Duodenal mucosa (tissue), 2 donors: ENCODE data around the gene MRPS27.

ENCODE experiments used
- H3K27ac ChIP-seq: one replicate; pipeline ENCODE4 v1.7.0; 2013; ENCODE audit warnings: low read depth, low read length
- H3K27me3 ChIP-seq, 2 donors: one replicate each; pipeline ENCODE4 v1.7.0; 2013; ENCODE audit warnings: low read length in 2 of 2, control low read depth in 1 of 2; ENCODE audit not compliant: insufficient read depth in 2 of 2, control insufficient read depth in 1 of 2
- H3K36me3 ChIP-seq, 2 donors: one replicate each; pipeline ENCODE4 v1.7.0; 2013; ENCODE audit warnings: low read length in 2 of 2, control low read depth in 1 of 2; ENCODE audit not compliant: insufficient read depth in 2 of 2, control insufficient read depth in 1 of 2
- H3K4me1 ChIP-seq, 2 donors: one replicate each; pipeline ENCODE4 v1.7.0; 2013; ENCODE audit warnings: low read length in 2 of 2, control low read depth in 1 of 2; ENCODE audit not compliant: insufficient read depth in 2 of 2, control insufficient read depth in 1 of 2
- H3K4me3 ChIP-seq, 2 donors: one replicate each; pipeline ENCODE4 v1.7.0; 2013; ENCODE audit warnings: low read length in 2 of 2, low read depth in 1 of 2
- H3K9ac ChIP-seq, 2 donors: one replicate each; pipeline ENCODE4 v1.7.0; 2013; ENCODE audit warnings: low read length in 2 of 2, low read depth in 1 of 2
- H3K9me3 ChIP-seq, 2 donors: one replicate each; pipeline ENCODE4 v1.7.0; 2013; ENCODE audit warnings: low read length in 2 of 2, control low read depth in 1 of 2; ENCODE audit not compliant: control insufficient read depth in 1 of 2

Gene MRPS27

DNA sequence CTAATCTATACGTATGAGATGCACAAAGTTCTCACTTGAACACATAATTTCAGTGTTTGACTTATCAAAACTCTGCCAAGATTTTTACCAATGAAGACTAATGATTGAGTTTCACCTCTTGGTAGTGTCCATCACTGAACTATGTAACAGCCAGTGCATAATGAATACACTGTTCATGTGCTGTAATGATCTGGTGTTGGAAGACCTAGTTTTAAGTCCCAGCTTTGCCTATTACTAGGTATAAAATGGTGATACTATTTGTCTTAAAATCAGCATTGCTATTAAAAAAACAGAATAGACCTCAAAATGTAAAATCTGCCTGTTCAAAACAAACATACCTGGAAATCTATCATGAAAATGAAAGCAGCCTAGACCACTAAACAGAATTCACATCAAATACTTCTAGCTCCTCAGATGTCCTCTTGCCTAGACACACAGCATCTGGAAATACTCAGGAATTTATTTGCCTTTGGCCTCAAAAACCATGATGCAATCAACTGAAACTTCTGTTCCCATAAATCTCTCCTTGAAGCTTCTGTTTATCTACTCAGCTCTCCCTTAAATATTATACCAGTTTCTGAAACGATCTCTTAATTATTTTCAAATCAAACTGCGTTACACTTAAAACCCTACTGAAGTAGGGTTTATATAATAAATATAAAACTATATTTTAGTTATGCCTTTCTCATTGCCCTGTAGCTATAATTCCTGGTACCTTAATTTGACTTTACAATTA, 38.1 kb downstream of the MRPS27 start:
- H3K9me3 ChIP-seq, result no peaks in the 10 kb centered on the region
- no peak overlapping the region for H3K4me3 ChIP-seq
- peaks cover 4 to 9% of the 10 kb centered on the region in 2 donors for H3K36me3 ChIP-seq
- H3K9ac ChIP-seq, result no peak overlapping the region
- no peaks in the 10 kb centered on the region for H3K4me1 ChIP-seq
- no peak overlapping the region for H3K27ac ChIP-seq
- no peaks in the 10 kb centered on the region for H3K27me3 ChIP-seq

- Histone ChIP-seq H3K27ac (no peak overlapping the region), H3K4me1 (no peaks in the 10 kb centered on the region), H3K4me3 (no peak overlapping the region), H3K9me3 (no peaks in the 10 kb centered on the region), H3K9ac (no peak overlapping the region), H3K27me3 (no peaks in the 10 kb centered on the region), H3K36me3 (peaks cover 4 to 9% of the 10 kb centered on the region in 2 donors)
These were observed 38.6 kb downstream of the MRPS27 start for GRCh38 chr5:72281430-72281763.

GRCh38 chr5:72280581-72281069, 39.4 kb downstream of the MRPS27 start:
- Histone ChIP-seq H3K4me1 (no peaks in the 10 kb centered on the region), H3K9ac (no peak overlapping the region), H3K4me3 (no peak overlapping the region), H3K27ac (no peak overlapping the region), H3K9me3 (no peaks in the 10 kb centered on the region), H3K36me3 (peaks cover 4 to 9% of the 10 kb centered on the region in 2 donors), H3K27me3 (no peaks in the 10 kb centered on the region)

DNA sequence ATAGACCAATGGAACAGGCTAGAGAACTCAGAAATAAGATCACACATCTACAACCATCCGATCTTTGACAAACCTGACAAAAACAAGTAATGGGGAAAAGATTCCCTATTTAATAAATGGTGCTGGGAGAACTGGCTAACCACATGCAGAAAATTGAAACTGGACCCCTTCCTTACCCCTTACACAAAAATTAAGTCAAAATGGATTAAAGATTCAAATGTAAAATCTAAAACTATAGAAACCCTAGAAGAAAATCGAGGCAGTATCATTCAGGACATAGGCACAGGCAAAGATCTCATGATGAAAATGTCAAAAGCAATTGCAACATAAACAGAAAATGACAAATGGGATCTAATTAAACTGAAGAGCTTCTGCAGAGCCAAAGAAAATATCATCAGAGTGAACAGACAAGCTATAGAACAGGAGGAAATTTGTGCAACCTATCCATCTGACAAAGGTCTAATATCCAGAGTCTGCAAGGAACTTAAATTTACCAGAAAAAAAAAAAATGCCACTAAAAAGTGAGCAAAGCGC, 43.8 kb downstream of the MRPS27 start:
- H3K36me3 ChIP-seq, result peaks cover 6 to 12% of the 10 kb centered on the region in 2 donors
- no peak overlapping the region for H3K9ac ChIP-seq
- no peaks in the 10 kb centered on the region for H3K27me3 ChIP-seq
- no peak overlapping the region for H3K27ac ChIP-seq
- no peak overlapping the region for H3K4me3 ChIP-seq
- H3K4me1 ChIP-seq, result no peaks in the 10 kb centered on the region
- no peaks in the 10 kb centered on the region for H3K9me3 ChIP-seq

- Histone ChIP-seq H3K9ac (no peak overlapping the region), H3K4me1 (no peaks in the 10 kb centered on the region), H3K27ac (no peak overlapping the region), H3K27me3 (no peaks in the 10 kb centered on the region), H3K9me3 (no peaks in the 10 kb centered on the region), H3K36me3 (peaks cover 0 to 11% of the 10 kb centered on the region in 2 donors), H3K4me3 (no peak overlapping the region)
These were observed 46.5 kb downstream of the MRPS27 start for GRCh38 chr5:72273547-72273946.

DNA sequence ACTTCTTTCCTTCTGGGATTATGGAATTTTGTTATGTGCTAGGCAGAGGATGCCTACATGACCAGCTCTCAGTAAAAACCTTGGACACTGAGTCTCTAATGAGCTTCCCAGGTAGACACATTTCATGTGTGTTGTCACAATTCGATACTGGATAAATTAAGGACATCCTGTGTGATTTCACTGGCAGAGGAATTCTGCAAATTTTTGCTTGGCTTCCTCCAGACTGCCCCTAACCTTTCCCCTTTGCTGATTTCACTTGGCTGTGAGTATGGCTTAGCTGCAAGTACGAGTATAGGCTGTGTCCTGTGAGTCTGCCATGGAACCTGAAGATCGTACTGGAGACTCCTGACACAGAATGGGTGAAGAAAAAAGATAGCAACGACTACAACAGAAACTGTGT, 47.6 kb downstream of the MRPS27 start:
- peaks cover 0 to 8% of the 10 kb centered on the region in 2 donors for H3K36me3 ChIP-seq
- no peak overlapping the region for H3K4me3 ChIP-seq
- no peaks in the 10 kb centered on the region for H3K9me3 ChIP-seq
- no peak overlapping the region for H3K9ac ChIP-seq
- H3K4me1 ChIP-seq, result no peaks in the 10 kb centered on the region
- no peak overlapping the region for H3K27ac ChIP-seq
- no peaks in the 10 kb centered on the region for H3K27me3 ChIP-seq

- Histone ChIP-seq H3K36me3 (peaks cover 0 to 8% of the 10 kb centered on the region in 2 donors), H3K9ac (no peak overlapping the region), H3K27me3 (no peaks in the 10 kb centered on the region), H3K4me3 (no peak overlapping the region), H3K4me1 (no peaks in the 10 kb centered on the region), H3K27ac (no peak overlapping the region), H3K9me3 (no peaks in the 10 kb centered on the region)
These were observed 48.3 kb downstream of the MRPS27 start for GRCh38 chr5:72271702-72272101.

- Histone ChIP-seq H3K27ac (no peak overlapping the region), H3K9me3 (no peaks in the 10 kb centered on the region), H3K9ac (no peak overlapping the region), H3K27me3 (no peaks in the 10 kb centered on the region), H3K36me3 (peaks cover 0 to 8% of the 10 kb centered on the region in 2 donors), H3K4me3 (no peak overlapping the region), H3K4me1 (no peaks in the 10 kb centered on the region)
These were observed 50.0 kb downstream of the MRPS27 start for GRCh38 chr5:72270037-72270436.

- Histone ChIP-seq H3K27me3 (no peaks in the 10 kb centered on the region), H3K9ac (no peak overlapping the region), H3K4me3 (no peak overlapping the region), H3K27ac (no peak overlapping the region), H3K4me1 (no peaks in the 10 kb centered on the region), H3K36me3 (peaks cover 0 to 8% of the 10 kb centered on the region in 2 donors), H3K9me3 (no peaks in the 10 kb centered on the region)
These were observed 50.6 kb downstream of the MRPS27 start for GRCh38 chr5:72269411-72269780.

- no peak overlapping the region for H3K27ac ChIP-seq
- no peaks in the 10 kb centered on the region for H3K27me3 ChIP-seq
- no peaks in the 10 kb centered on the region for H3K9me3 ChIP-seq
- no peaks in the 10 kb centered on the region for H3K4me1 ChIP-seq
- peaks cover 0 to 8% of the 10 kb centered on the region in 2 donors for H3K36me3 ChIP-seq
- H3K4me3 ChIP-seq, result no peak overlapping the region
- no peak overlapping the region for H3K9ac ChIP-seq
These were observed 51.2 kb downstream of the MRPS27 start for GRCh38 chr5:72268753-72269410.
